ENCODE results near the gene IGF2.

DNA sequence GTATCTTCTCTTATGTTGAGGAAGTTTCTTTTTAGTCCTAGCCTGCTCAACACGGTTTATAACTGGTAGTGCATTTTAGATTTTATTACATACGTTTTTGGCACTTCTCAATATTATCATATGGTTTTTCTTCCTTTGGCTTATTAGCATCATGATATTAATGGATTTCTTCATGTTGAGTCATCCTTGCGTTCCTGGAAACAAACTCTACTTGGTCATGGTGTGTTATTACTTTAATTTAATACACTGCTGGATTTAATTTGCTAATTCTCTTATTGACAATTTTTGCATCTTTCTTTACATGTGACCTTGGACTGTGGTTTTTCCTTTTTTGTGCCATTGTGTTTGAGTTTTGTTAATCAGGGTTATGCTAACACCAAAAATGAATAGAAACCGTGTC, 20.5 kb downstream of the IGF2 start:
- TF ChIP-seq GATA2 (IDR thresholded peaks at IDR 0.05; ENCODE audit: low read depth, low read length) (no peak), GATA3 (IDR thresholded peaks at IDR 0.05; ENCODE audit: low read depth, low read length) (no peak)
